AG09309 (cell line): ENCODE data around the gene KATNIP.

ENCODE experiments used
- DNase-seq: peaks from one replicate; pipeline ENCODE4 v3.0.0-alpha.2; 2010; ENCODE audit warnings: low read depth
- H3K4me3 ChIP-seq: 2 replicates; pipeline ENCODE4 v1.5.1; 2011; ENCODE audit warnings: mild to moderate bottlenecking, low read depth, low read length, moderate library complexity; ENCODE audit not compliant: control insufficient read depth
- TF ChIP-seq, protein P1 (sequence below): IDR thresholded peaks from 2 replicates; pipeline ENCODE4 v1.5.1; 2011; ENCODE audit warnings: mild to moderate bottlenecking, low read depth, low read length, inconsistent platforms; ENCODE audit not compliant: insufficient read depth, control insufficient read depth; ENCODE audit errors: missing control alignments

KATNIP gene

DNA sequence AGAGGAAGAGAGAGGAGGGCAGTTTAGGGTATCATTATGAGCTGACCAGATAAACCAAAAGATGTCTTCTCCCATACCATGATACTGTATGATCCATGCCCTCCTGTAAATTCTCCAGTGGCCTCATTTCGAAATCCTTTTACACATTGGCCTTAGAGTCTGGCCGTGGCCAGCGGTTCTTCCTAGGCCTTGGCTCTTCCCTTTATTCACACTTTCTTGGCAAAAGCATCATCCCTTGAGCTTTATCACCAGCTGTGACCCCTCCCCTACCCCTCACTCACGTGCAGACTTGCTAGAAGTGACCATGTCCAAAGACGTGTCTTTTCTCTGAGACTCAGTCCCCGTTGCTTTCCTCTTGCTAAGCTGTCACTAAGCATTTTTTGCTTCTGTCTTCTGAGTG lies 22.8 kb downstream of the KATNIP start:
- TF ChIP-seq, protein P1, sequence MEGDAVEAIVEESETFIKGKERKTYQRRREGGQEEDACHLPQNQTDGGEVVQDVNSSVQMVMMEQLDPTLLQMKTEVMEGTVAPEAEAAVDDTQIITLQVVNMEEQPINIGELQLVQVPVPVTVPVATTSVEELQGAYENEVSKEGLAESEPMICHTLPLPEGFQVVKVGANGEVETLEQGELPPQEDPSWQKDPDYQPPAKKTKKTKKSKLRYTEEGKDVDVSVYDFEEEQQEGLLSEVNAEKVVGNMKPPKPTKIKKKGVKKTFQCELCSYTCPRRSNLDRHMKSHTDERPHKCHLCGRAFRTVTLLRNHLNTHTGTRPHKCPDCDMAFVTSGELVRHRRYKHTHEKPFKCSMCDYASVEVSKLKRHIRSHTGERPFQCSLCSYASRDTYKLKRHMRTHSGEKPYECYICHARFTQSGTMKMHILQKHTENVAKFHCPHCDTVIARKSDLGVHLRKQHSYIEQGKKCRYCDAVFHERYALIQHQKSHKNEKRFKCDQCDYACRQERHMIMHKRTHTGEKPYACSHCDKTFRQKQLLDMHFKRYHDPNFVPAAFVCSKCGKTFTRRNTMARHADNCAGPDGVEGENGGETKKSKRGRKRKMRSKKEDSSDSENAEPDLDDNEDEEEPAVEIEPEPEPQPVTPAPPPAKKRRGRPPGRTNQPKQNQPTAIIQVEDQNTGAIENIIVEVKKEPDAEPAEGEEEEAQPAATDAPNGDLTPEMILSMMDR = no peak
- no peak for DNase-seq
- H3K4me3 ChIP-seq = no peak overlapping the region

DNA sequence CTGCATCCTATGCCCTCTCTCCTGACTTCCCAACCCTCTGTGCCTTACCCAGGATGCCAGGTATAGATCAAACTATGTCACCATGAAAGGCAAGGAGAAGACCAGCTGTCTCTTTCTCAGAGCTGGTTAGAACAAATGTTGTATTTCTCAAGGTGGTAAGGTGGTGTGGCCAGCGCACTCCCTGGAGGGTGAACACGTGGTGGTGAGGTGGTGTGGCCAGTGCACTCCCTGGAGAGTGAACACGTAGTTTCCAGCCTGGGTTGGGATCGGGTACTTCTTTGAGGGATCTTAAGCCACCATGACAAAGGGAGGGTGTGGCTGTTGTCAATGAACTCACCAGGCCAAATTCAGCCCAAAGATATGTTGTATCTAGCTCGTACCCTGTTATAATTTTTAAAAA lies 26.8 kb downstream of the KATNIP start:
- TF ChIP-seq, protein P1 = no peak
- no peak overlapping the region for H3K4me3 ChIP-seq
- DNase-seq = no peak

DNA sequence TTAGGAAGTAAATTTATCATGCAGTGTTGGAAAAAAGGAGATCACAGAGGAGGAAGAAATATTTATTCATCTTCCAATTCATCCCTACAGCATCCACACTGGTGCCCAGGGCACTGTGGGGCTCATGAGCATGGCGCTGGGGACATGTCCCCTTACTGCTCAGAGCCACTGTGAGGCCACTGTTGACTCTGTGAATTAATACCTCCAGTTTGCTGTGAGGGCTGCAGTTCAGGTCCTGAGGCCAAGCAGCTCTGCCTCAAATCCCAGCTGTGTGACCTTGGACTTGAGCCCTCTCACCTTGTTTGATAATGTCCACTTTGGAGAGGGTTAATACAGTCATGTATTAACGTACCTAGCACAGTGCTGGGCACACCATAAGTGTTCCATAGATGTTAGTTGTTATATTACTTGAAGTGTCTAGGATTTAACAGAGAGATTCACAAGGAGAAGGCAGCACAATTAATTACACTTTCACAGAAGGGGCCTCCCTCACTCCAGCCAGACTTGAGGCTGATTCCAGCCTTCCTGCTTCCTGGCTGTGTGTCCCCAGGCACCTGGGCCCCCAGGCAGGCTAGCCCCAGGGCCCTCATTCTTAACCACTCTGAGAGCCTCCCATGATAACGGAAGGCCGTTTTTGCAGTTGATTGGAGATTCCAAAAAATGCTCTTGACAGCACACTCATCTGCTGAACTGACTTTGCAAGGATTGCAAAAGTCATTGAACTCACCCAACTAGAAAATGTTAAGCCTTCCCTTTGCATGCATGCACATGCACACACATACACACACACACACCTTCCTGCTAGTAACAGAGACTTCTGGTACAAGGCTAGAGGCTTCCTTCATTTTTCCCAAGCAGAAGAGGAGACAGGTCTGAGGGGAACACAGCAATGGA lies 29.4 kb downstream of the KATNIP start:
- peak; percentile 25 for DNase-seq
- TF ChIP-seq, protein P1 = no peak
- no peak overlapping the region for H3K4me3 ChIP-seq

DNA sequence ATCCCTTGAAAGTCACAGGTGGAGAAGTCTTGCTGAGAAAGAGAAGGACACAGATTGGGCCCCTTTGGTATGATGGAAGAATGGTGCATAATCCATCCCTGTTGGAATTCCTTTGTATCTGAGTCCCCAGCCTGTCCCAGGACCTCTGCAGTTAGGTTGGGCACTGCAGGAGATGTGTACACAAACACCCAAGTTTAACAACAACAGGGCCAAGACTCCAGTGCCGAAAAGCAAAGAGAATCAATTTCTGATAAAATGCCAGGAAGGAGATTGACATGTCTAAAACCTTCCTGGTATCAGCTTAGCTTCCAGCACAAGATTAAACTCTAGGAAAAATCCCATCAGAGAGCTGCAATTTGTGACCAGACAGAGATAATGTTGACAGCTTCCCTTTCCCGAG lies 32.9 kb downstream of the KATNIP start:
- no peak for DNase-seq
- TF ChIP-seq, protein P1 = no peak
- H3K4me3 ChIP-seq = no peak overlapping the region

DNA sequence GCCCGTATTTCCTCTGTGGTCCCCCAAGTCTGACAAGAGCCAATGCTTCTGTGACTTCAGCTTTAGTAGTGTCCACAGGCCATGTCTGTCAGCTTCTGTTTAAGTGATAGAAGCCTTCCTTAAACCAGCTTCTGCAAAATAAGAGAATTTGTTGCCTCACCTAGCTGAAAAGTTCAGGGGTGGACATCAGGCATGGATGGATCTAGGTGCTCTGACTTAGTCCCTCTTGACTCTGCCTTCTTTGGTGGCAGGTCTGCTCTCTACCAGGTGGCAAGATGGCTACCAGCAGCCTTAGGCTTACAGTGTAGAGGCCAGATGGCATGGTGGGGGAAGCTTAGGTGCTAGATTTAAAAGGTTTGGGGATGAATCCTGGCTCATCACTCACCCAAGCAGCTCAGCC lies 33.7 kb downstream of the KATNIP start:
- DNase-seq = no peak
- TF ChIP-seq, protein P1 = no peak
- H3K4me3 ChIP-seq = no peak overlapping the region

DNA sequence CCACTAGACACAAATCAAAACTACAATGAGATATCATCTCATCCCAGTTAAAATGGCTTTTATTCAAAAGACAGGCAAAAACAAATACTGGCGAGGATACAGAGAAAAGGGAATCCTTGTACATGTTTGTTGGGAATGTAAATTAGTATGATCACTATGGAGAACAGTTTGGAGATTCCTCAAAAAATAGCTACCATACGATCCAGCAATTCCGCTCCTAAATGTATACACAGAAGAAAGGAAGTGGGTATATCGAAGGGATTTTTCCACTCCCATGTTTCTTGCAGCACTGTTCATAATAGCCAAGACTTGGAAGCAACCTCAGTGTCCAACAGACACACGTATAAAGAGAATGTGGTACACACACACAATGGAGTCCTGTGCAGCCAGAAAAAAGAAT lies 35.3 kb downstream of the KATNIP start:
- H3K4me3 ChIP-seq = no peak overlapping the region
- TF ChIP-seq, protein P1 = no peak

More for the DNA sequence above, 35.3 kb downstream of the KATNIP start:
- no peak for DNase-seq
